Fibroblast of pulmonary artery (primary cell): ENCODE data around the gene CLSTN1.

ENCODE experiments used
- DNase-seq: peaks from one replicate; pipeline ENCODE4 v3.0.0-alpha.2; 2010; ENCODE audit warnings: low read depth
- H3K4me3 ChIP-seq: replicated peaks from 2 replicates; pipeline ENCODE4 v1.5.1; 2011; ENCODE audit warnings: low read depth, mild to moderate bottlenecking, control low read depth, low read length, moderate library complexity
- TF ChIP-seq, protein P1 (sequence below): IDR thresholded peaks from 2 replicates; pipeline ENCODE4 v1.5.1; 2011; ENCODE audit warnings: mild to moderate bottlenecking, control low read depth, low read length, inconsistent platforms; ENCODE audit errors: missing control alignments

CLSTN1 gene

DNA sequence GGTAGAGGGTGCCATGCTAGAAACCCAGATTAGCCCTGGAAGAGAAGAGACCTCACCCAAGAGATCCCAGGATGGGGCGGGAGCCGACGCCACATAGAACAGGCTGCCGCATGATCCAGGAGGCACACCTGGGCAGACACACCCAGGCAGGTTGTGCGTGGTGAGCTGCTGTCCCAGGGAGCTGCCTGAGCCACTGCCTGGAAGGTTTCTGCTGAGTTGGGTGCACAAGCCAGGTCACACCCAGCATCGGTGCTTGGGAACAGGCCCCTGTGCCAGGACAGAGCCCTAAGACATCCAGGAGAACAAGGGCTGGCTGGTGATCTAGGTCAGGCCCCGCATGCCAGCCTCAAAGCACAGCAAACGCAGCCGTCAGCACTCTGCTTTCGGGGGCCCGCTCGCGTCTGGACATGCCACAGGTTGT is 46.1 kb upstream of the CLSTN1 start:
- DNase-seq = no peak
- TF ChIP-seq, protein P1, sequence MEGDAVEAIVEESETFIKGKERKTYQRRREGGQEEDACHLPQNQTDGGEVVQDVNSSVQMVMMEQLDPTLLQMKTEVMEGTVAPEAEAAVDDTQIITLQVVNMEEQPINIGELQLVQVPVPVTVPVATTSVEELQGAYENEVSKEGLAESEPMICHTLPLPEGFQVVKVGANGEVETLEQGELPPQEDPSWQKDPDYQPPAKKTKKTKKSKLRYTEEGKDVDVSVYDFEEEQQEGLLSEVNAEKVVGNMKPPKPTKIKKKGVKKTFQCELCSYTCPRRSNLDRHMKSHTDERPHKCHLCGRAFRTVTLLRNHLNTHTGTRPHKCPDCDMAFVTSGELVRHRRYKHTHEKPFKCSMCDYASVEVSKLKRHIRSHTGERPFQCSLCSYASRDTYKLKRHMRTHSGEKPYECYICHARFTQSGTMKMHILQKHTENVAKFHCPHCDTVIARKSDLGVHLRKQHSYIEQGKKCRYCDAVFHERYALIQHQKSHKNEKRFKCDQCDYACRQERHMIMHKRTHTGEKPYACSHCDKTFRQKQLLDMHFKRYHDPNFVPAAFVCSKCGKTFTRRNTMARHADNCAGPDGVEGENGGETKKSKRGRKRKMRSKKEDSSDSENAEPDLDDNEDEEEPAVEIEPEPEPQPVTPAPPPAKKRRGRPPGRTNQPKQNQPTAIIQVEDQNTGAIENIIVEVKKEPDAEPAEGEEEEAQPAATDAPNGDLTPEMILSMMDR = no peak
- no peak overlapping the region for H3K4me3 ChIP-seq

DNA sequence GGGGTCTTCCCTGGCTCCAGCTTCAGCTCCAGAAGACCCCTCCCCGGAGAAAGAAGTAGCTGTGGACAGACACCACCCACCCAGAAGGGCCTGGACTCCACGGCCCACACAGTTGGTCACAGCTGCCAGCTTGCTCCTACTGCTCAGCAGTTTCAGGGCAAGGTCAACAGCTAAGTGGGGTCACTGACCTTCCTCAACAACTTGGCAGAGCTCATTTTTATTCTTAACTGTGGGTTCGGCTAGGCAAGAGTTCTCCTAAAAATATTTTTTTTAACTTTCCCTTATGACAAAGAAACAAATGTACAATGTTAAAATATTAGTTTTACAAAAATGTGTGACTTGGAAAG is 44.5 kb upstream of the CLSTN1 start:
- no peak for DNase-seq
- no peak overlapping the region for H3K4me3 ChIP-seq
- TF ChIP-seq, protein P1 = no peak

DNA sequence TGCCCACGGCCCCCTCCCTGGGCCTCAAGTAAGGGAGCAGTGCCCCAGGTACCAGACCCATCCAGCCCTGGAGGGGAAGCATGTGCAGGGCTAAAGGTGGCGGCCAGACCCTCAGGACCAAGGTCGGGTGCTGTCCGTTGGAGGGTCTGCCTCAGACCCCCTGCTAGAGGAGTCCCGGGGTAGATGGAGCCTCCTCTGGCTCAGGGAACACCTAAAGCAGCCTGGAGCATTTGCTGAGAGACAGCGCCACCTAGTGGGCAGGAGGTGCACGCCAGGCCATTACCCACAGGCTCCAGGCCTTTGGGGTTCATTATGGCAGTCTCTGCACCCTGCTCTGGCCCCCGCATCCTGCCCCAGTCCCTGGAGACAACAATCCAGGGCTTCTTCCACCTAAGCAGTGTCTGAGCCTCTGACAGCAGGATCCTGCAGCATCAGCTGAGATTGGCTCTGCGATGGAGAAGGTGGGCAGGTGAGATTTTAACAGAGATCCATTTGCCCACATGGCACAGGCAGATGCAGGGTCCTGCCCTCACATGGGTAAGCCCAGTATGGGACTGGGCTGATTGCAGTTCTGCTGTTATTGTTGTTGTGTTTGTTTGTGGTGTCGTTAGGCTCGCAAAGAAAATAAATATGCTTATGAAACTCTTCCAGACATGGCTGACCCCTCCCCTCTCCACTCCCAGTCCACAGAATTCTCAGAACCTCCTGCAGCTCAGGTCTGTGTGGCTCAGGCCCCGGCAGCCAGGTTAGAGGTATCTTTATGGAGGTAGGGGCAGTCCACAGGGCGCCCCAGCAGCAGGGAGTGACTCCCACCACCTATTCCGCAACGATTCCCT is 43.9 kb upstream of the CLSTN1 start:
- H3K4me3 ChIP-seq = no peak overlapping the region
- TF ChIP-seq, protein P1 = peak; percentile 94
- peak; percentile 74 for DNase-seq

DNA sequence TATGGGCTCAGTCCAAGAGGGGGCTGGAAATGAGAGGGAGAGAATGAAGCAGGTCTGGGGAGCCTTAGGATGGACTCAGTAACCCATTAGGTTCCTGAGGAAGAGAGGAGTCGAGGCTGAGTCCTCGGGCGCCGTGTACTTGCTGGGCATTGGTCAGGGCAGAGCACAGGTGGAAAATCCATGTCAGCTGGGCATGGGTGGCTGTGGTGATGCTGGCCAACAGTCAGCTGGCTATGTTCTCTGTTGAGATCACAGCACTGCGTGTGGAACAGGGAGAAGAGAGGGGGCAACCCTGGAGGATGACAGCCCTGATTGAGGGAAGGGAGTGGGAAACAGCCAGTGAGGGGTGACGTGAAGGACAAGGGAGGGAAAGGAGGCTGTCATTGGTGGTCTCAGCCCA is 43.1 kb upstream of the CLSTN1 start:
- TF ChIP-seq, protein P1 = no peak
- no peak overlapping the region for H3K4me3 ChIP-seq
- DNase-seq = no peak

- DNase-seq = no peak
- TF ChIP-seq, protein P1 = no peak
- H3K4me3 ChIP-seq = no peak overlapping the region
Measured at GRCh38 chr1:9865724-9866123, 42.0 kb upstream of the CLSTN1 start.

GRCh38 chr1:9863371-9863770 is 39.6 kb upstream of the CLSTN1 start:
- no peak overlapping the region for H3K4me3 ChIP-seq
- TF ChIP-seq, protein P1 = no peak
- DNase-seq = no peak

GRCh38 chr1:9861360-9861759 is 37.6 kb upstream of the CLSTN1 start:
- DNase-seq = no peak
- TF ChIP-seq, protein P1 = no peak
- no peak overlapping the region for H3K4me3 ChIP-seq
